ENCODE measurements around the gene RCC1. TPM values are rescaled to one million over a fixed set of nuclear protein-coding genes. Genes with fewer than 3 reads are reported as not detected.

The RCC1 gene
- total RNA-seq, 2 experiments from 2014 or later, result 108 to 113 TPM

GRCh38 chr1:28577052-28577678, 71.3 kb downstream of the RCC1 start:
- H3K4me3 Mint-ChIP-seq, result no peak overlapping the region
- CTCF ChIA-PET, result interaction anchor here (1.1 to 6.2 kb wide), 2 partner anchors 24 to 168 kb away, joined by 4 to 30 read pairs; partner anchors contain the start of gene TRNAU1AP
- no peaks in the 10 kb centered on the region for H3K9me3 Mint-ChIP-seq
- no peak for ATAC-seq
- intact Hi-C loops (cut with micrococcal nuclease), result no loop called here
- H3K36me3 Mint-ChIP-seq (ENCODE audit: low read depth), result peaks cover 47% of the 10 kb centered on the region
- H3K27ac Mint-ChIP-seq, result peak overlapping the region; percentile 60
- H3K27me3 Mint-ChIP-seq, result no peaks in the 10 kb centered on the region
- H3K4me1 Mint-ChIP-seq (ENCODE audit: low read depth), result peaks cover 20% of the 10 kb centered on the region
- POLR2A ChIA-PET, result interaction anchor here (0.7 to 10.5 kb wide), 11 partner anchors 7 to 249 kb away, joined by 3 to 315 read pairs (median 43); partner anchors contain the start of genes MED18, RAB42, RCC1 and RNU11
- DNase-seq, result no peak
- TF ChIP-seq, protein P1, sequence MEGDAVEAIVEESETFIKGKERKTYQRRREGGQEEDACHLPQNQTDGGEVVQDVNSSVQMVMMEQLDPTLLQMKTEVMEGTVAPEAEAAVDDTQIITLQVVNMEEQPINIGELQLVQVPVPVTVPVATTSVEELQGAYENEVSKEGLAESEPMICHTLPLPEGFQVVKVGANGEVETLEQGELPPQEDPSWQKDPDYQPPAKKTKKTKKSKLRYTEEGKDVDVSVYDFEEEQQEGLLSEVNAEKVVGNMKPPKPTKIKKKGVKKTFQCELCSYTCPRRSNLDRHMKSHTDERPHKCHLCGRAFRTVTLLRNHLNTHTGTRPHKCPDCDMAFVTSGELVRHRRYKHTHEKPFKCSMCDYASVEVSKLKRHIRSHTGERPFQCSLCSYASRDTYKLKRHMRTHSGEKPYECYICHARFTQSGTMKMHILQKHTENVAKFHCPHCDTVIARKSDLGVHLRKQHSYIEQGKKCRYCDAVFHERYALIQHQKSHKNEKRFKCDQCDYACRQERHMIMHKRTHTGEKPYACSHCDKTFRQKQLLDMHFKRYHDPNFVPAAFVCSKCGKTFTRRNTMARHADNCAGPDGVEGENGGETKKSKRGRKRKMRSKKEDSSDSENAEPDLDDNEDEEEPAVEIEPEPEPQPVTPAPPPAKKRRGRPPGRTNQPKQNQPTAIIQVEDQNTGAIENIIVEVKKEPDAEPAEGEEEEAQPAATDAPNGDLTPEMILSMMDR (IDR thresholded peaks at IDR 0.05), result no peak

- DNase-seq (no peak), ATAC-seq (no peak)
- Mint-ChIP-seq H3K9me3 (no peaks in the 10 kb centered on the region), H3K4me3 (no peak overlapping the region), H3K36me3 (ENCODE audit: low read depth) (peaks cover 47% of the 10 kb centered on the region), H3K4me1 (ENCODE audit: low read depth) (peaks cover 20% of the 10 kb centered on the region), H3K27ac (peak overlapping the region; percentile 60), H3K27me3 (no peaks in the 10 kb centered on the region)
- ChIA-PET CTCF (interaction anchor here (1.1 to 6.2 kb wide), 2 partner anchors 24 to 169 kb away, joined by 4 to 30 read pairs; partner anchors contain the start of gene TRNAU1AP), POLR2A (interaction anchor here (1.0 to 10.5 kb wide), 11 partner anchors 8 to 249 kb away, joined by 3 to 315 read pairs (median 43); partner anchors contain the start of genes MED18, RAB42, RCC1 and RNU11)
- TF ChIP-seq, protein P1 (IDR thresholded peaks at IDR 0.05), result no peak
- intact Hi-C loops (cut with micrococcal nuclease), result no loop called here
Measured at GRCh38 chr1:28577738-28578536, 72.1 kb downstream of the RCC1 start.

DNA sequence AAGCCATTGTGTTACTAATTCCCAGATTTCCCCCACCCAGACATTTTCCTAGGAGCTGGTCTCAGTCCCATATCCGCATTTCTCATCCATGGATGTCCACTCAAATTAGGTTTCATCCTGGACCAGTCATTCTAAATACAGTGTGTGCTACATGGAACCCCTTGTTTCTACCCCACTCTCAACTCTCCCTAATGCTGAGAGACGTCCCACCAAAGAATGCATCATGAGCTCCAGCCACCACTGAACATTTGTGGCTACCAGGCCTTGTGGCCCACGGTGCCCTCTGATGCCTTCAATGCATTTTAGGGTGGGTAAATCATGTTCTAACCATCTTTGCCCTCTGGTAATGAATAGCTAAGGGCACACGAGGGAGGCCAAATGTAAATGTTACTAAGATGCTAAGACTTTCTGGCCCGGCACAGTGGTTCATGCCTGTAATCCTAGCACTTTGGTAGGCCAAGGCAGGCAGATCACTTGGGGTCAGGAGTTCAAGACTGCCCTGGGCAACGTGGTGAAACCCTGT, 72.9 kb downstream of the RCC1 start:
- no peaks in the 10 kb centered on the region for H3K9me3 Mint-ChIP-seq
- H3K27me3 Mint-ChIP-seq, result no peaks in the 10 kb centered on the region
- ATAC-seq (no peak), DNase-seq (no peak)
- ChIA-PET POLR2A (interaction anchor here (1.0 to 10.5 kb wide), 14 partner anchors 9 to 306 kb away, joined by 3 to 315 read pairs (median 25); partner anchors contain the start of genes MED18, RAB42, RCC1 and RNU11), CTCF (interaction anchor here (1.0 to 6.2 kb wide), 4 partner anchors 12 to 298 kb away, joined by 3 to 30 read pairs (median 4); partner anchors contain the start of gene TRNAU1AP)
- TF ChIP-seq, protein P1 (IDR thresholded peaks at IDR 0.05), result no peak
- H3K4me3 Mint-ChIP-seq, result peak overlapping the region; percentile 100
- H3K27ac Mint-ChIP-seq, result peak overlapping the region; percentile 85
- peaks cover 22% of the 10 kb centered on the region for H3K4me1 Mint-ChIP-seq (ENCODE audit: low read depth)
- intact Hi-C loops (cut with micrococcal nuclease), result no loop called here
- H3K36me3 Mint-ChIP-seq (ENCODE audit: low read depth), result peaks cover 46% of the 10 kb centered on the region

GRCh38 chr1:28579401-28579800, 73.6 kb downstream of the RCC1 start:
- intact Hi-C loops (cut with micrococcal nuclease), result no loop called here
- DNase-seq, result no peak
- H3K4me3 Mint-ChIP-seq, result peak overlapping the region; percentile 100

More at GRCh38 chr1:28579401-28579800, 73.6 kb downstream of the RCC1 start:
- Mint-ChIP-seq H3K4me1 (ENCODE audit: low read depth) (peaks cover 22% of the 10 kb centered on the region), H3K27me3 (no peaks in the 10 kb centered on the region), H3K9me3 (no peaks in the 10 kb centered on the region), H3K27ac (peak overlapping the region; percentile 92), H3K36me3 (ENCODE audit: low read depth) (peaks cover 46% of the 10 kb centered on the region)
- ATAC-seq, result no peak
- ChIA-PET POLR2A (interaction anchor here (0.5 to 10.5 kb wide), 15 partner anchors 10 to 342 kb away, joined by 3 to 315 read pairs (median 21); partner anchors contain the start of genes MED18, RAB42, RCC1 and RNU11), CTCF (interaction anchor here (1.0 to 6.2 kb wide), 5 partner anchors 13 to 297 kb away, joined by 3 to 30 read pairs (median 4); partner anchors contain the start of gene TRNAU1AP)
- TF ChIP-seq, protein P1 (IDR thresholded peaks at IDR 0.05), result no peak
